ENCODE results near the gene TRPM5.

GRCh38 chr11:2400069-2400761 is 44.1 kb downstream of the TRPM5 start, which contains the start of gene TSSC4:
- TF ChIP-seq POLR2A (IDR thresholded peaks at IDR 0.05) (peak; percentile 84 to 92), CTCF (IDR thresholded peaks at IDR 0.05) (peak; percentile 91 to 100 (median 98))

Data from uterus (tissue), 2 donors.